Fibroblast of lung (primary cell): ENCODE results near the gene BCAS3.

Experiments used
- CTCF ChIP-seq, 2 donors: IDR thresholded peaks in 1 of 2; conservative IDR thresholded peaks in 1 of 2; 1 replicate in 1 of 2; 2 replicates in 1 of 2; pipeline ENCODE4 v1.5.1; 2011 to 2012; ENCODE audit warnings: low read length in 2 of 2, control low read depth in 1 of 2, inconsistent platforms in 1 of 2, low read depth in 1 of 2, mild to moderate bottlenecking in 1 of 2
- EZH2 ChIP-seq: IDR thresholded peaks from 2 replicates; pipeline ENCODE4 v1.5.1; 2012; ENCODE audit warnings: low read length, control low read depth, mild to moderate bottlenecking; ENCODE audit errors: missing control alignments

GRCh38 chr17:61309362-61310256, 632.0 kb downstream of the BCAS3 start:
- peak; percentile 11 to 25 for TF ChIP-seq CTCF (conservative IDR thresholded peaks at IDR 0.05 in 1 of 2, IDR thresholded peaks at IDR 0.05 in 1 of 2; ENCODE audit: low read depth in 1 of 2, low read length in 2 of 2)
- TF ChIP-seq EZH2, result no peak
